Cardiac muscle cell (in vitro differentiated cells and primary cell): ENCODE measurements around the gene LDB3. TPM values are rescaled to one million over a fixed set of nuclear protein-coding genes. Genes with fewer than 3 reads are reported as not detected.

ENCODE experiments used
- DNase-seq, 2 donors: peaks; one replicate each; pipeline versions ENCODE4 v3.0.0 to v3.0.0-alpha.2; 2010 to 2017; ENCODE audit warnings: low read depth in 1 of 2, low spot score in 1 of 2
- H3K27ac ChIP-seq: fragments of 200-600 bp; sonication (generic); 2 replicates; pipeline ENCODE4 v1.5.1; 2016
- H3K27me3 ChIP-seq: fragments of 200-600 bp; sonication (generic); 2 replicates; pipeline ENCODE4 v1.6.0; 2016; ENCODE audit warnings: control low read depth
- H3K36me3 ChIP-seq: fragments of 200-600 bp; sonication (generic); 2 replicates; pipeline ENCODE4 v1.5.1; 2016; ENCODE audit warnings: control low read depth
- H3K4me1 ChIP-seq: fragments of 200-600 bp; sonication (generic); 2 replicates; pipeline ENCODE4 v1.8.1; 2017; ENCODE audit warnings: low read depth, mild to moderate bottlenecking, mixed run types
- H3K4me3 ChIP-seq: fragments of 200-600 bp; sonication (generic); 2 replicates; pipeline ENCODE4 v1.5.1; 2016; ENCODE audit warnings: mild to moderate bottlenecking
- H3K9me3 ChIP-seq: fragments of 200-600 bp; sonication (generic); 2 replicates; pipeline ENCODE4 v1.5.1; 2017; ENCODE audit warnings: low read depth, mild to moderate bottlenecking, control low read depth
- polyA plus RNA-seq: library from polyadenylated mRNA; unstranded; fragments of >200 nt; fragmentation: Nextera tagmentation; extraction: Ambion mirVana; gene quantifications from 2 replicates; pipeline ENCODE4 v1.2.1, GENCODE V29; 2016
- total RNA-seq: library from RNA; depleted of rRNA; stranded (reverse); fragments of >200 nt; gene quantifications from 2 replicates; pipeline ENCODE4 v1.2.3, GENCODE V29; 2016
- TF ChIP-seq, protein P1 (sequence below): IDR thresholded peaks from 2 replicates; pipeline ENCODE4 v1.5.1; 2012; ENCODE audit warnings: low read depth, mild to moderate bottlenecking, low read length

The LDB3 gene
- total and polyA plus RNA-seq, 2 experiments from 2014 or later: 213 to 317 TPM

DNA sequence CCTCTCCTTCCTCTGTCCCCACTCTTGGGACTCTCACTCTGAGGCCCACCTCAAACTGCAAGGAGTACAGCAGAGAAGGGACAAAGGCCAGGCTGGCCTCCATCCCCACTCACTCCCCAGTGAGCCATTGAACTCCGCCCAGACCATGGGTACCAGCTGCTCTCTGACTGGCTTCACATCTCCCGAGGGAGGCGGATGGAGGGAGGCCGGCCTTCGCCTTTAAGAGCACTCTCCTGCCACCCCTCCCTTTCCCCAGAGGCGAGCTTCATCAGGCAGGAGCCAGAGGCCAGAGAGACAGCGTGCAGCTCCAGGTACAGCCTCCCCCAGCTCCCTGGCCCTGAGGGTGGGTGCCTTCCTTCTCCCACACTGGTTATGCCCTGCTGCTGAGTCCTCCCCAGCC is 1.8 kb upstream of the LDB3 start:
- no peaks in the 10 kb centered on the region for H3K27me3 ChIP-seq
- DNase-seq: no peak
- H3K36me3 ChIP-seq: no peaks in the 10 kb centered on the region
- H3K9me3 ChIP-seq: no peaks in the 10 kb centered on the region
- TF ChIP-seq, protein P1, sequence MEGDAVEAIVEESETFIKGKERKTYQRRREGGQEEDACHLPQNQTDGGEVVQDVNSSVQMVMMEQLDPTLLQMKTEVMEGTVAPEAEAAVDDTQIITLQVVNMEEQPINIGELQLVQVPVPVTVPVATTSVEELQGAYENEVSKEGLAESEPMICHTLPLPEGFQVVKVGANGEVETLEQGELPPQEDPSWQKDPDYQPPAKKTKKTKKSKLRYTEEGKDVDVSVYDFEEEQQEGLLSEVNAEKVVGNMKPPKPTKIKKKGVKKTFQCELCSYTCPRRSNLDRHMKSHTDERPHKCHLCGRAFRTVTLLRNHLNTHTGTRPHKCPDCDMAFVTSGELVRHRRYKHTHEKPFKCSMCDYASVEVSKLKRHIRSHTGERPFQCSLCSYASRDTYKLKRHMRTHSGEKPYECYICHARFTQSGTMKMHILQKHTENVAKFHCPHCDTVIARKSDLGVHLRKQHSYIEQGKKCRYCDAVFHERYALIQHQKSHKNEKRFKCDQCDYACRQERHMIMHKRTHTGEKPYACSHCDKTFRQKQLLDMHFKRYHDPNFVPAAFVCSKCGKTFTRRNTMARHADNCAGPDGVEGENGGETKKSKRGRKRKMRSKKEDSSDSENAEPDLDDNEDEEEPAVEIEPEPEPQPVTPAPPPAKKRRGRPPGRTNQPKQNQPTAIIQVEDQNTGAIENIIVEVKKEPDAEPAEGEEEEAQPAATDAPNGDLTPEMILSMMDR: no peak
- peaks cover 72% of the 10 kb centered on the region for H3K4me1 ChIP-seq
- peak overlapping the region; percentile 100 for H3K27ac ChIP-seq
- H3K4me3 ChIP-seq: no peak overlapping the region

GRCh38 chr10:86667421-86668181 is 710 bp upstream of the LDB3 start:
- H3K9me3 ChIP-seq: no peaks in the 10 kb centered on the region
- TF ChIP-seq, protein P1: no peak
- no peak for DNase-seq
- no peaks in the 10 kb centered on the region for H3K27me3 ChIP-seq
- H3K36me3 ChIP-seq: no peaks in the 10 kb centered on the region
- peaks cover 69% of the 10 kb centered on the region for H3K4me1 ChIP-seq
- H3K4me3 ChIP-seq: no peak overlapping the region
- H3K27ac ChIP-seq: peak overlapping the region; percentile 100

- H3K36me3 ChIP-seq: peaks cover 16% of the 10 kb centered on the region
- no peaks in the 10 kb centered on the region for H3K27me3 ChIP-seq
- H3K9me3 ChIP-seq: no peaks in the 10 kb centered on the region
- H3K27ac ChIP-seq: peak overlapping the region; percentile 100
- TF ChIP-seq, protein P1: no peak
- peak in 1 of 2 donors; percentile 58 for DNase-seq
- H3K4me1 ChIP-seq: peaks cover 71% of the 10 kb centered on the region
- H3K4me3 ChIP-seq: peak overlapping the region; percentile 59
These were observed 2.0 kb downstream of the LDB3 start for GRCh38 chr10:86670290-86670811.

GRCh38 chr10:86670876-86671275 is 2.6 kb downstream of the LDB3 start:
- H3K4me3 ChIP-seq: peak overlapping the region; percentile 59

GRCh38 chr10:86671419-86671818 is 3.1 kb downstream of the LDB3 start:
- H3K9me3 ChIP-seq: no peaks in the 10 kb centered on the region
- peaks cover 71% of the 10 kb centered on the region for H3K4me1 ChIP-seq
- TF ChIP-seq, protein P1: no peak
- peak overlapping the region; percentile 100 for H3K27ac ChIP-seq
- peak overlapping the region; percentile 59 for H3K4me3 ChIP-seq
- H3K36me3 ChIP-seq: peaks cover 16% of the 10 kb centered on the region
- no peak for DNase-seq
- H3K27me3 ChIP-seq: no peaks in the 10 kb centered on the region

More at GRCh38 chr10:86670876-86671275, 2.6 kb downstream of the LDB3 start:
- TF ChIP-seq, protein P1: no peak
- Histone ChIP-seq H3K27me3 (no peaks in the 10 kb centered on the region), H3K4me1 (peaks cover 71% of the 10 kb centered on the region), H3K9me3 (no peaks in the 10 kb centered on the region), H3K27ac (peak overlapping the region; percentile 100), H3K36me3 (peaks cover 16% of the 10 kb centered on the region)
- no peak for DNase-seq
